GM10266 (cell line): ENCODE data around the gene NAA10.
"Not testable (repeated sequence)": the region's sequence is repeated elsewhere in the genome, so short reads cannot be mapped to it uniquely, and the experiment has no call there.

Experiments used
- DNase-seq: peaks from one replicate; pipeline ENCODE4 v3.0.0; 2012; ENCODE audit errors: extremely low spot score
- CTCF ChIP-seq: IDR thresholded peaks from 2 replicates; pipeline ENCODE4 v1.5.1; 2012; ENCODE audit warnings: mild to moderate bottlenecking, low read depth; ENCODE audit not compliant: control insufficient read depth, insufficient read depth; ENCODE audit errors: missing control alignments

Gene NAA10

GRCh38 chrX:153934762-153935325, at the start of gene NAA10:
Gene NAA10, minus strand, starts transcription at chrX:153935037. Its CDS starts 133 bp downstream, at chrX:153934904.
- peak; percentile 94 for DNase-seq
- no peak for TF ChIP-seq CTCF

GRCh38 chrX:153983321-153983801, 48.5 kb upstream of the NAA10 start:
- TF ChIP-seq CTCF, result no peak
- DNase-seq, result no peak

GRCh38 chrX:153981771-153982533, 47.1 kb upstream of the NAA10 start:
- DNase-seq, result no peak
- TF ChIP-seq CTCF, result no peak

GRCh38 chrX:153981231-153981630, 46.4 kb upstream of the NAA10 start:
- TF ChIP-seq CTCF, result no peak
- DNase-seq, result no peak

GRCh38 chrX:153980394-153980793, 45.6 kb upstream of the NAA10 start:
- not testable (repeated sequence) for DNase-seq

- no peak for TF ChIP-seq CTCF
- DNase-seq, result no peak
Observed at GRCh38 chrX:153974726-153975286, 40.0 kb upstream of the NAA10 start.

- no peak for TF ChIP-seq CTCF
- no peak for DNase-seq
Observed at GRCh38 chrX:153974003-153974725, 39.3 kb upstream of the NAA10 start.
